Pancreas (tissue), 10 donors: ENCODE measurements around the gene GPX4. TPM values are rescaled to one million over a fixed set of nuclear protein-coding genes. Genes with fewer than 3 reads are reported as not detected.
A peak's percentile ranks its signal among the peaks of the same experiment; 100 is the strongest.

ENCODE experiments used
- ATAC-seq, 4 donors: fragments of 200-7000 bp; cut with Tn5 transposase; one replicate each; pipeline versions ENCODE4 v1.8.0 to v1.9.1; 2020; ENCODE audit warnings: mild to moderate bottlenecking in 4 of 4, moderate library complexity in 4 of 4
- DNase-seq, 6 donors: peaks; one replicate each; pipeline ENCODE4 v3.0.0-alpha.2; 2020
- FAIRE-seq: peaks from 2 replicates; lab custom pipeline; 2012; peaks lifted over from hg19 to GRCh38; lab: Jason Lieb, UNC
- H3K27ac ChIP-seq, 4 donors: fragments of 200-600 bp; sonication (generic); 1 replicate in 3 of 4; 2 replicates in 1 of 4; pipeline versions ENCODE4 v1.5.0 to v1.8.0; 2020
- H3K27me3 ChIP-seq, 4 donors: fragments of 200-600 bp; one replicate each; pipeline ENCODE4 v1.8.0; 2021
- H3K36me3 ChIP-seq, 3 donors: fragments of 200-600 bp; sonication (generic) in 1 of 3; one replicate each; pipeline versions ENCODE4 v1.5.0 to v1.8.0; 2020 to 2021
- H3K4me1 ChIP-seq, 3 donors: fragments of 200-600 bp; one replicate each; pipeline ENCODE4 v1.8.0; 2021
- H3K4me3 ChIP-seq, 4 donors: fragments of 200-600 bp; sonication (generic) in 2 of 4; one replicate each; pipeline versions ENCODE4 v1.5.0 to v1.8.0; 2020 to 2021
- H3K9me3 ChIP-seq, 4 donors: fragments of 200-600 bp; one replicate each; pipeline ENCODE4 v1.8.0; 2021
- WGBS, 2 donors: extraction: QIAGEN DNeasy Blood & Tissue Kit; methylation state at CpG; one replicate each; pipeline ENCODE4 v1.1.7; 2013; 5-methylcytosine and 5-hydroxymethylcytosine counted together
- intact Hi-C, 3 donors: fragments of 100-400 bp; cut with DNase I; formaldehyde crosslinking; loops; one replicate each; pipeline versions ENCODE4 v1.11.1 to v1.14.2; 2022
- polyA plus RNA-seq, 2 donors: library from polyadenylated mRNA; stranded (reverse); fragments of 200-250 nt; gene quantifications; one replicate each; pipeline ENCODE4 v1.2.3, GENCODE V29; 2013
- total RNA-seq, 6 donors: library from RNA; stranded (reverse); fragmentation: NEBNext Ultra II Directional in 4 of 6; extraction: Animal tissue kit (Norgen Biotek cat#: 25700) in 4 of 6; gene quantifications; one replicate each; pipeline versions ENCODE4 v1.2.1 to v1.2.4, GENCODE V29; 2021 to 2023
- TF ChIP-seq, protein P1 (sequence below), 4 donors: fragments of 200-600 bp; sonication (generic) in 3 of 4; IDR thresholded peaks; one replicate each; pipeline versions ENCODE4 v1.5.0 to v1.8.0; 2021; ENCODE audit warnings: antibody characterized with exemption in 4 of 4
- donor health status: healthy with polysubstance abuse.
- donor health status: DM: no; HTN: no; CAD: no; lungs with moderate emphysema.
- donor health status: DM: no; HTN: no; CAD: no.
- donor health status: control.
- donor health status: control.
- donor health status: Bipolar disorder and iron deficiency.
- donor health status: DM: yes; HTN: yes; CAD: no.
- donor health status: DM: no; HTN: no; CAD: no.
- donor health status: DM: no; HTN: no; CAD: no.
- donor health status: DM: yes; HTN: yes; CAD: no.

The GPX4 gene
- total and polyA plus RNA-seq, 8 donors = 48.8 to 290 (median 76.8) TPM

GRCh38 chr19:1109697-1110671 is 6.2 kb downstream of the GPX4 start:
- FAIRE-seq = no peak
- no peak for ATAC-seq
- no peaks in the 10 kb centered on the region for H3K27me3 ChIP-seq
- H3K9me3 ChIP-seq = no peaks in the 10 kb centered on the region
- intact Hi-C loops = loop anchor here in 1 of 3 donors (5.0 kb wide), 1 partner anchor 82 kb away; no protein-coding TSS in a partner anchor
- no peak overlapping the region for H3K27ac ChIP-seq
- 93 to 95% methylated on average over 52 to 54 of the region's 54 CpGs for WGBS, 2 donors
- peaks cover 0 to 17% (median 0%) of the 10 kb centered on the region in 3 donors for H3K36me3 ChIP-seq
- no peak overlapping the region for H3K4me3 ChIP-seq
- TF ChIP-seq, protein P1, sequence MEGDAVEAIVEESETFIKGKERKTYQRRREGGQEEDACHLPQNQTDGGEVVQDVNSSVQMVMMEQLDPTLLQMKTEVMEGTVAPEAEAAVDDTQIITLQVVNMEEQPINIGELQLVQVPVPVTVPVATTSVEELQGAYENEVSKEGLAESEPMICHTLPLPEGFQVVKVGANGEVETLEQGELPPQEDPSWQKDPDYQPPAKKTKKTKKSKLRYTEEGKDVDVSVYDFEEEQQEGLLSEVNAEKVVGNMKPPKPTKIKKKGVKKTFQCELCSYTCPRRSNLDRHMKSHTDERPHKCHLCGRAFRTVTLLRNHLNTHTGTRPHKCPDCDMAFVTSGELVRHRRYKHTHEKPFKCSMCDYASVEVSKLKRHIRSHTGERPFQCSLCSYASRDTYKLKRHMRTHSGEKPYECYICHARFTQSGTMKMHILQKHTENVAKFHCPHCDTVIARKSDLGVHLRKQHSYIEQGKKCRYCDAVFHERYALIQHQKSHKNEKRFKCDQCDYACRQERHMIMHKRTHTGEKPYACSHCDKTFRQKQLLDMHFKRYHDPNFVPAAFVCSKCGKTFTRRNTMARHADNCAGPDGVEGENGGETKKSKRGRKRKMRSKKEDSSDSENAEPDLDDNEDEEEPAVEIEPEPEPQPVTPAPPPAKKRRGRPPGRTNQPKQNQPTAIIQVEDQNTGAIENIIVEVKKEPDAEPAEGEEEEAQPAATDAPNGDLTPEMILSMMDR (IDR thresholded peaks at IDR 0.05) = no peak
- peaks cover 0 to 7% (median 6%) of the 10 kb centered on the region in 3 donors for H3K4me1 ChIP-seq
- DNase-seq = peak in 2 of 6 donors; percentile 45 to 79

DNA sequence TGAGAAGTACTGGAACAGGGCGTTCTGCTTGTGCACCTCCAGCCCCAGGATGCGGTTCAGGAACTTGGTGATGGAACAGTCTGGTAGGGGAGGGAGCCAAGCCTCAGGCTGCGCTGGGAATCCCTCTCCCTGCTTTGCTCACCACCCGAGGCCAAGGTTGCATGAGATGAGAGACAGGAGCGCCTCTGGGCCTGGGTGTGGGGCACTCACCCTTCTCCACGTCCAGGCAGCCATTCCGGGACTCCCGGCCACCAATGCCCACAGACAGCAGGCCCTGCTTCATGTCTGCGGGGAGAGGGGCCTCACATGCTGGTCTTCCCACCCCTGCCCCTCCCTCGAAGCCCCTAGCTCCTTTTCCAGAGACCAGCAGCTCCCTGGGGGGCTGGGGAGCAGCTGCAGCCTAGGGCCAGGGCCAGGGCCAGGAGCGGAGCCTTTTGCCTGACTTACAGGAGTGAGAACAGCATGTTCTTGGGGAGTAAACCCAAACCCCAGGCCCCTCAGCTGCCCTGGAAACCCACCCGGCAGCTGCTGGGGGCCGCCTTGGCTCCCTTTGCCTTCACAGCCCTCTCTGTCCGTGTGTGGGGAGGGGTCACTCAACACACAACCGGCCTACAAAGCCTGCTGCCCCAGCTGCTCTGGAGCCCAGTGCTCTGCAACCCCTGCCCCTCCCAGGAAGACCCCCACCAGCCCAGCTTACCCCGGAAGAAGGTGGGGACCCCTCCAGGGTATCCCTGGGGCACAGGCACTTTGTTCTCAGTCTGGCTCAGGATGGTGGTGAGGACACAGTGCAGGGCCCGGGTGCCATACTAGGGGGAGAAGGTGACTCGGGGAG is 7.2 kb downstream of the GPX4 start:
- Histone ChIP-seq H3K9me3 (no peaks in the 10 kb centered on the region), H3K4me1 (peaks cover 0 to 7% (median 6%) of the 10 kb centered on the region in 3 donors), H3K36me3 (peaks cover 0 to 22% (median 0%) of the 10 kb centered on the region in 3 donors), H3K27me3 (no peaks in the 10 kb centered on the region), H3K4me3 (no peak overlapping the region), H3K27ac (no peak overlapping the region)
- TF ChIP-seq, protein P1 (IDR thresholded peaks at IDR 0.05) = no peak
- intact Hi-C loops = loop anchor here in 1 of 3 donors (5.0 kb wide), 1 partner anchor 81 kb away; no protein-coding TSS in a partner anchor
- no peak for FAIRE-seq
- 88 to 91% methylated on average over 16 to 18 of the region's 18 CpGs for WGBS, 2 donors
- no peak for ATAC-seq
- peak in 2 of 6 donors; percentile 38 to 75 for DNase-seq

DNA sequence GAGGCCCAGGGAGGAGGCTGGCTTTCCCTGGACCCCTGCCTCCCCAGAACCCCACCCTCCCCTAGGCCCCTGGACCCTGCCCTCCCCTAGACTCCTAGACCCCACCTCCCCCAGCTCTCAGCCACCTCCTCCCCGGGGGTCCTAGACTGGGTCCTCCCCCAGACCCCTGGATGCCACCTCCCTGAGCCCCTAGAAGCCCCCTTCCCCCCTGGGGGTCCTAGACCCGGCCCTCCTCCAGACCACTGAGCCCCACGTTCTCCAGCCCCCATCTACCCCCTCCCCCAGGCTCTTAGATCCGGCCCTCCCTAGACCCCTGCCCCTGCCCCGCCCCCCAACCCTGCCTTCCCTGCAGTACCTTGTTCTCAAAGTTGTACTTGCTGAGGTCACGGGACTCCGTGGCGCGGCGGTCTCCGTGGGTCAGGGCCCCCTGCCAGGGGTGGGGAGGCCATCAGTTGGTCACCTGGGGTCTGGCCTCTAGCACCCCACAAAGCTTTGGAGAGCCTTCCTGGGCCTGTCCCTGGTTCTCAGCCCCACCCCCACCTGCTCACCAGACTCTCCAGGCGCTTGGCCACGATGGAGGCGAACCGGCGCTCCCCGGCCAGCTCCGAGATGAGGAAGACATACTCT is 8.0 kb downstream of the GPX4 start:
- Histone ChIP-seq H3K36me3 (peaks cover 0 to 30% (median 5%) of the 10 kb centered on the region in 3 donors), H3K4me3 (no peak overlapping the region), H3K4me1 (peaks cover 0 to 7% (median 6%) of the 10 kb centered on the region in 3 donors), H3K27me3 (no peaks in the 10 kb centered on the region), H3K27ac (no peak overlapping the region), H3K9me3 (no peaks in the 10 kb centered on the region)
- TF ChIP-seq, protein P1 (IDR thresholded peaks at IDR 0.05) = no peak
- intact Hi-C loops = loop anchor here in 1 of 3 donors (5.0 kb wide), 1 partner anchor 81 kb away; no protein-coding TSS in a partner anchor
- 78 to 87% methylated on average over 15 to 18 of the region's 18 CpGs for WGBS, 2 donors
- FAIRE-seq (no peak), ATAC-seq (no peak), DNase-seq (peak in 1 of 6 donors; percentile 33)

DNA sequence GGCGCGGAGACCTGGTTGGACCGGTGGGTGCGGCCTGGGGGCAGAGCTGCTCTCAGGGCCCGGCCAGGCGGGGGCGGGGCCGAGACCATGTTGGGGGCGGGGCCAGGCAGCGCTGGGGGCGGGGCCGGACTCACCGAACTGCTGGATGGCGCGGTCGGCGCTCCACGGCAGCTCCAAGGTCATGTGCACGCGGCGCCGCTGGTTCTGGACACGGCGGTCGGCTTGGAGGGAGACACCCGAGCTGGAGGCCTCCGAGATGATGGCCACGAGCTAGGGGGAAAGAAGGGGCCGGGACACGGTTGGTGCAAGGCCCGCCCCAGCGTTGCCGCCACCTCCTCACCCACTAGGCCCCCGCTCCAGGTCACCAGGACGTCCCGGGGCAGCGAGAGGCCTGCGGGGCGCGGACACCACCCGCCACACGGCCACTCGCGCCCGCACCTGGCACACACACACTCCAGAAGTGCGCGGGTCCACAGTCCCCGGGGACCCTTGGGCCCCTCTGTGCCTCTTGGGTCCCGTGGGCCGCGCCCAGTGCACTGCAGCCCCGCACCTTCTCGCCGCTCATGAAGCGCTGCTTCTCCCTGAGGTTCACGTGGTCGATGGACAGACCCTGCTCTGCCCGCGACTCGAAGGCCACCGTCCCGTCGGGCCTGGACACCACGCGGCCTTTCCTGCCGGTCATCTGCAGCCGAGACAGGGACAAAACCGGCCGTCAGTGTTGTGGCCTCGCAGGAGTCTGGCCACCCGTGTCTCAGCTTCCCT is 8.7 kb downstream of the GPX4 start:
- intact Hi-C loops = loop anchor here in 1 of 3 donors (5.0 kb wide), 1 partner anchor 80 kb away; no protein-coding TSS in a partner anchor
- TF ChIP-seq, protein P1 (IDR thresholded peaks at IDR 0.05) = no peak
- Histone ChIP-seq H3K4me1 (peaks cover 0 to 7% (median 6%) of the 10 kb centered on the region in 3 donors), H3K27ac (no peak overlapping the region), H3K27me3 (no peaks in the 10 kb centered on the region), H3K4me3 (no peak overlapping the region), H3K36me3 (peaks cover 0 to 32% (median 12%) of the 10 kb centered on the region in 3 donors), H3K9me3 (no peaks in the 10 kb centered on the region)
- DNase-seq = peak in 2 of 6 donors; percentile 72 to 84
- peak; percentile 6 to 30 (median 18) for ATAC-seq
- no peak for FAIRE-seq
- 69% methylated on average over 49 to 71 of the region's 71 CpGs for WGBS, 2 donors
